RWPE2 (cell line): ENCODE measurements around the gene SHROOM3.
"Not testable (repeated sequence)": the region's sequence is repeated elsewhere in the genome, so short reads cannot be mapped to it uniquely, and the experiment has no call there.

Source experiments
- ATAC-seq: fragments of 200-7000 bp; cut with Tn5 transposase; 3 replicates; pipeline ENCODE4 v1.9.1; 2021; ENCODE audit warnings: low read depth
- DNase-seq: peaks from one replicate; pipeline ENCODE4 v3.0.0-alpha.2; 2020; ENCODE audit warnings: low spot score
- H3K27ac ChIP-seq: fragments of 450-650 bp; 2 replicates; pipeline ENCODE4 v1.5.1; 2017; ENCODE audit warnings: mild to moderate bottlenecking; ENCODE audit not compliant: poor library complexity, severe bottlenecking
- H3K27me3 ChIP-seq: fragments of 250-450 bp; sonication (Bioruptor Pico); 2 replicates; pipeline ENCODE4 v1.5.1; 2021; ENCODE audit warnings: mild to moderate bottlenecking, moderate library complexity; ENCODE audit not compliant: insufficient read depth, poor library complexity, severe bottlenecking
- H3K36me3 ChIP-seq: fragments of 250-450 bp; sonication (Bioruptor Pico); 2 replicates; pipeline ENCODE4 v1.5.1; 2020; ENCODE audit warnings: low read depth, mild to moderate bottlenecking, moderate library complexity
- H3K4me1 ChIP-seq: fragments of 250-450 bp; sonication (Bioruptor Pico); 2 replicates; pipeline ENCODE4 v1.5.1; 2021; ENCODE audit warnings: mild to moderate bottlenecking, moderate library complexity; ENCODE audit not compliant: insufficient read depth, poor library complexity, severe bottlenecking
- H3K4me3 ChIP-seq: fragments of 250-450 bp; sonication (Bioruptor Pico); 2 replicates; pipeline ENCODE4 v1.5.1; 2021; ENCODE audit warnings: mild to moderate bottlenecking, moderate library complexity; ENCODE audit not compliant: severe bottlenecking
- H3K9me3 ChIP-seq: fragments of 250-450 bp; sonication (Bioruptor Pico); 2 replicates; pipeline ENCODE4 v1.5.1; 2021; ENCODE audit warnings: mild to moderate bottlenecking, moderate library complexity; ENCODE audit not compliant: severe bottlenecking
- CTCF ChIP-seq: fragments of 450-650 bp; IDR thresholded peaks from one replicate; pipeline ENCODE4 v1.5.1; 2017; ENCODE audit warnings: mild to moderate bottlenecking, moderate library complexity; ENCODE audit not compliant: poor library complexity, severe bottlenecking

SHROOM3 gene

GRCh38 chr4:76717431-76717830, 282.4 kb downstream of the SHROOM3 start:
- no peaks in the 10 kb centered on the region for H3K27me3 ChIP-seq
- TF ChIP-seq CTCF = no peak
- no peak for ATAC-seq
- peaks cover 19% of the 10 kb centered on the region for H3K4me1 ChIP-seq
- H3K4me3 ChIP-seq = no peak overlapping the region
- no peaks in the 10 kb centered on the region for H3K9me3 ChIP-seq
- DNase-seq = no peak
- no peak overlapping the region for H3K27ac ChIP-seq
- H3K36me3 ChIP-seq = peaks cover 28% of the 10 kb centered on the region

GRCh38 chr4:76718021-76718420, 283.0 kb downstream of the SHROOM3 start:
- no peak for DNase-seq

GRCh38 chr4:76718831-76719230, 283.8 kb downstream of the SHROOM3 start:
- Histone ChIP-seq H3K36me3 (peaks cover 17% of the 10 kb centered on the region), H3K4me1 (peaks cover 27% of the 10 kb centered on the region), H3K9me3 (no peaks in the 10 kb centered on the region), H3K27ac (no peak overlapping the region), H3K27me3 (no peaks in the 10 kb centered on the region), H3K4me3 (no peak overlapping the region)
- no peak for TF ChIP-seq CTCF
- no peak for ATAC-seq
- DNase-seq = no peak

More at GRCh38 chr4:76718021-76718420, 283.0 kb downstream of the SHROOM3 start:
- no peak for TF ChIP-seq CTCF
- H3K4me3 ChIP-seq = no peak overlapping the region
- ATAC-seq = no peak
- no peak overlapping the region for H3K27ac ChIP-seq
- H3K9me3 ChIP-seq = no peaks in the 10 kb centered on the region
- H3K27me3 ChIP-seq = no peaks in the 10 kb centered on the region
- H3K4me1 ChIP-seq = peaks cover 19% of the 10 kb centered on the region
- H3K36me3 ChIP-seq = peaks cover 23% of the 10 kb centered on the region

DNA sequence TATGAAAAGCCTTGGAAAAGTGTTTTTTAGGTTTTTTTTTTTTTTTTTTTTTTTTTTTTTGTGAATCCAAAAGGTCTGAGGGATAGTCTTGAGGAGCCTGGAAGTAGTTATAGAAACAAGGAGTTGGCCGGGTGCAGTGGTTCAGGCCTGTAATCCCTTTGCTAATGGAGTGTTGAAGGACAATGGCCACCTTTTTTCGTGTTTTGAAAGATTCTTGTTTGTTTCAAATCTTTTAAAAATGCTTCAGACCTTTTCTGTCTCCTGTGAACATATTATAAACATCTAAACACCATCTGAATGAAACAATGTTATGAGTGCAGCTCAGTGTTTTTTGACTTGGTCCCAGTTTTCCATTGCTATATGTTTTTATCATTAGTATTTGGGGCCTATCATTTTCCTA, 285.1 kb downstream of the SHROOM3 start:
- Histone ChIP-seq H3K36me3 (peaks cover 17% of the 10 kb centered on the region), H3K9me3 (no peaks in the 10 kb centered on the region), H3K27me3 (no peaks in the 10 kb centered on the region), H3K4me3 (no peak overlapping the region), H3K4me1 (peaks cover 40% of the 10 kb centered on the region), H3K27ac (no peak overlapping the region)
- DNase-seq (no peak), ATAC-seq (no peak)
- no peak for TF ChIP-seq CTCF

GRCh38 chr4:76722146-76722545, 287.1 kb downstream of the SHROOM3 start:
- ATAC-seq, DNase-seq, H3K9me3 ChIP-seq, H3K4me3 ChIP-seq, H3K27me3 ChIP-seq, H3K27ac ChIP-seq: not testable (repeated sequence)
- H3K4me1 ChIP-seq = peaks cover 43% of the 10 kb centered on the region
- H3K36me3 ChIP-seq = peaks cover 16% of the 10 kb centered on the region
